Measurements from ENCODE around the gene SPRR2D.
"Not testable (repeated sequence)": the region's sequence is repeated elsewhere in the genome, so short reads cannot be mapped to it uniquely, and the experiment has no call there.

DNA sequence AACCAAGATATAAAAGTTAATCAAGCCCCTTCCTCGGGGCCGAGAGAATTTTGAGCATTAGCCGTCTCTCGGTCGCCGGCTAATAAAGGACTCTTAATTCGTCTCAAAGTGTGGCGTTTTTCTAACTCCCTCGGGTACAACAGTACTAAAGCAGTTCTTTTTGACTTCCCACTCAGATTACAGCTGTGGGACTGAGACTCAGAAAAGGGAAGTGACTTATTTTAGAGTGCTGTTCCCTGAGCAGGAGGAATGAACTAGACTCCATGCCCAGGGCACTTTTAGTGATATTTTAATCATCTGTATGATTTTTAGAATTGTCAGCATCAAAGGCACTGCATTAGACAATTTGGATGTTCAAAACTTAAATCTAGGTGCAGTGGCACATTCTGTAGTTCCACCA lies 18.6 kb downstream of the SPRR2D start:
- not testable (repeated sequence) for TF ChIP-seq POLR2A, POLR2AphosphoS5 (IDR thresholded peaks at IDR 0.05; ENCODE audit: low read depth, low read length)

Measured in GM12892 (cell line).